ENCODE measurements around the gene DNAH12.

DNAH12 gene

DNA sequence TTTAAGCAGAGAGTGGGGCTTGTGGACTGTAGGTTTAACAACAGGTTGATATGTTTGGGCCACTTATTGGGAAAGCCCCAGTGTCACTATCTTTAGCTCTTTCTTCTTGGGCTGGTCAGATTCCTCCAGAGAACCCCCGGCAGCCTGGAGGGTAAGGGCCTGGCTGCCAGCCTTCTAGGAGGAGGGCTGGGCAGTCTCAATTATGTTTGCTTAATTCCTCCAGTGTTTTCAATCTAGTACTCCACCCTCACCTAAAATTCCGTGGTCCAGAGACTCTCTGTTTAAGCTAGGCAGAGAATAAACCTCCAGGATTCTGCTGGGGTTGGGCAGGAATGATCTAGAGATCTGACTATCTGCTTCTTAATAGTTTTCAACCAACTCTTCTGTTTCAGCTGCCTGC, 256.9 kb downstream of the DNAH12 start:
- Histone ChIP-seq H3K4me3 (ENCODE audit: low read length) (no peak overlapping the region), H3K9ac (ENCODE audit: low read length) (no peak overlapping the region), H3K4me1 (ENCODE audit: control insufficient read depth, insufficient read depth, low read length) (no peaks in the 10 kb centered on the region), H3K27me3 (ENCODE audit: control insufficient read depth, insufficient read depth, low read length) (no peaks in the 10 kb centered on the region), H3K9me3 (ENCODE audit: control insufficient read depth, low read length) (no peaks in the 10 kb centered on the region), H3K36me3 (ENCODE audit: control insufficient read depth, insufficient read depth, low read length) (no peaks in the 10 kb centered on the region)

DNA sequence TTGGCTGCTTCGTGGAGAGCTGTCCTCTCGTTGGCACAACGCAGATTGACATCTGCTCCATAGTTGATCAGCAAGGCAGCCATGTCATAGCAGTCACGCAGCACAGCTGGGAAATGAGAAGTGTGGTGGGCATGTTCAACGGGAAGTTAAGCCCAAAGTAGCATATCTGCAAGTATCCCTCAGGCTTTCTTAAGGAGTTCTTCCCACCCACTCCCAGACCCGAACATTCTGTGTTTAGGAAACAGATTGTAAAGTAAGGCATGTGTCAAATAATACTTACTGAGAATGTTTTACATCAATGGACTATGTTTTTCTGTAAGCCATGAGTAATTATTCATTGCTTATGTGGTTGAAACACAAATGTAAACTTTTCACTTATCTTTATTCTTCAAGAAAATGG, 260.8 kb downstream of the DNAH12 start:
- H3K4me1 ChIP-seq (ENCODE audit: control insufficient read depth, insufficient read depth, low read length): no peaks in the 10 kb centered on the region
- no peaks in the 10 kb centered on the region for H3K9me3 ChIP-seq (ENCODE audit: control insufficient read depth, low read length)
- no peaks in the 10 kb centered on the region for H3K27me3 ChIP-seq (ENCODE audit: control insufficient read depth, insufficient read depth, low read length)
- H3K9ac ChIP-seq (ENCODE audit: low read length): no peak overlapping the region
- H3K4me3 ChIP-seq (ENCODE audit: low read length): no peak overlapping the region
- H3K36me3 ChIP-seq (ENCODE audit: control insufficient read depth, insufficient read depth, low read length): no peaks in the 10 kb centered on the region

DNA sequence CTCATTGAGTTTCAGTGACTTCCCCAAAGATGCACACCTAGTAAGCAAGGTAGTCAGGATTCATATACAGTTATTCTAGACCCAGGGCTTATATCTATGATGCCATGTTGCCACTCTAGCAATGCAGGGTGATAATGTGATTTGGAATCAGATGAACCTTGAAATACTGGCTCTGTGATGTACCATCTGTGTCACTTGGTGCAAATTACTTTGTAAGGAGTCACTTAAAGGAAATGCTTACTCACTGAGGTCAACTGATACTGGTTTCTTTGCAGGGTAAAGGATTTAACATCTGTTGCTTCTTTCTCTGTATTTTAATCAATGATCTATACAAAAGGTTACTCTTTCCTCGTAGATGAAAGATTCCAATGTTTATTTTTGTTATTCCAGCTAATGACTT, 262.4 kb downstream of the DNAH12 start:
- H3K36me3 ChIP-seq (ENCODE audit: control insufficient read depth, insufficient read depth, low read length): no peaks in the 10 kb centered on the region
- H3K4me1 ChIP-seq (ENCODE audit: control insufficient read depth, insufficient read depth, low read length): no peaks in the 10 kb centered on the region
- no peaks in the 10 kb centered on the region for H3K27me3 ChIP-seq (ENCODE audit: control insufficient read depth, insufficient read depth, low read length)
- H3K9ac ChIP-seq (ENCODE audit: low read length): no peak overlapping the region
- H3K9me3 ChIP-seq (ENCODE audit: control insufficient read depth, low read length): no peaks in the 10 kb centered on the region
- H3K4me3 ChIP-seq (ENCODE audit: low read length): no peak overlapping the region

DNA sequence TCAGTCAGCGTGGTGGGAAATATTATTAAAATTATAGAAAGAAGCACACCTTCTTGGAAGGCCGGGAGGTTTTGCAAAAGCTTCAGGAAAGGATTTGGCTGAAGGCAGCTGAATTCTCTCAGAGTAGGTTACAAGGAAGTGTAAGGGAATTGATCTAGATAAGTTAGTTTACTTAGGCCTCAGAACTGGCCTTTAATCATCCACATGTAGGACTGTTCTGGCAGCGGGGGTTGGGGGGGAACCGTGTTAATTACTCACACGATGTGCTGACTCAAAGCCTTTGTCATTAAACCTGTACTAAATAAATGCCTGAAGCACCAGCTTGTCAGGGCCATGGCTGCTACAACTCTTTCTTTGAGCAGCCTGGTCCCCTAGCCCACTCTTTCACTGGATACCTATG, 264.5 kb downstream of the DNAH12 start:
- Histone ChIP-seq H3K9me3 (ENCODE audit: control insufficient read depth, low read length) (no peaks in the 10 kb centered on the region), H3K4me1 (ENCODE audit: control insufficient read depth, insufficient read depth, low read length) (no peaks in the 10 kb centered on the region), H3K4me3 (ENCODE audit: low read length) (no peak overlapping the region), H3K36me3 (ENCODE audit: control insufficient read depth, insufficient read depth, low read length) (no peaks in the 10 kb centered on the region), H3K9ac (ENCODE audit: low read length) (no peak overlapping the region), H3K27me3 (ENCODE audit: control insufficient read depth, insufficient read depth, low read length) (no peaks in the 10 kb centered on the region)

DNA sequence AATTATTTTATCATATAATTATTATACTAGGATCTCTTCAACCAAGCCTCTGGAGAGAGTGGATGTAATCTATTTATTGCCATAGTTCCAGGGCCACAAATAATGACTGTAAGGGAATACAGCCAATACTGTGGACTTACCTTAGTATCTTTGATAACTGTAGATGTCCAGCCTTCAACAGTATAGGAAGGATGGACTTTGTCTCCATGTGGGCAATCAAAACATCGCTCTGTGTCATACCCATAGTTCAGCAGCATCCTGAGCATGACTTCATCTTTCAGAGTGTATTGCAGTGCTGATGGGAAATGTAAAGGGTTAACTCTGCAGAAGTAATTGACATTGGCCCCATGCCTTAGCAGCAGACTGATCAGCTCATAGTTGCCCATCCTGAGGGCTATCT, 265.9 kb downstream of the DNAH12 start:
- Histone ChIP-seq H3K4me3 (ENCODE audit: low read length) (no peak overlapping the region), H3K9me3 (ENCODE audit: control insufficient read depth, low read length) (no peaks in the 10 kb centered on the region), H3K36me3 (ENCODE audit: control insufficient read depth, insufficient read depth, low read length) (no peaks in the 10 kb centered on the region), H3K4me1 (ENCODE audit: control insufficient read depth, insufficient read depth, low read length) (no peaks in the 10 kb centered on the region), H3K9ac (ENCODE audit: low read length) (no peak overlapping the region), H3K27me3 (ENCODE audit: control insufficient read depth, insufficient read depth, low read length) (no peaks in the 10 kb centered on the region)

DNA sequence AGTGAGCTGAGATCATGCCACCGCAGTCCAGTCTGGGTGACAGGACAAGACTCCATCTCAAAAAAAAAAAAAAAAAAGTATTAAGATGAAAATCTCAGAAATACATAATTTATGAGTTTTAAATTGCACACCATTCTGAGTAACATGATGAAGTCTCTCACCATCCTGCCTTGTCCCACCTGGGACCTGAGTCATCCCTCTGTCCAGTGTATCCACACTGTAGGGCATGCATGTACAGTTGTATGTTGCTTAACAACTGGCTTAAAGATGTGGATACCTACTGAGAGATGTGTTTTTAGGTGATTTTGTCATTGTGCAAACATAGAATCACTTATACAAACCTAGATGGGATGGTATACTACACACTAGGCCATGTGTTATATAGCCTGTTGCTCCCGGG, 268.8 kb downstream of the DNAH12 start:
- Histone ChIP-seq H3K4me3 (ENCODE audit: low read length) (no peak overlapping the region), H3K27me3 (ENCODE audit: control insufficient read depth, insufficient read depth, low read length) (no peaks in the 10 kb centered on the region), H3K4me1 (ENCODE audit: control insufficient read depth, insufficient read depth, low read length) (no peaks in the 10 kb centered on the region), H3K9me3 (ENCODE audit: control insufficient read depth, low read length) (no peaks in the 10 kb centered on the region), H3K36me3 (ENCODE audit: control insufficient read depth, insufficient read depth, low read length) (no peaks in the 10 kb centered on the region), H3K9ac (ENCODE audit: low read length) (no peak overlapping the region)

DNA sequence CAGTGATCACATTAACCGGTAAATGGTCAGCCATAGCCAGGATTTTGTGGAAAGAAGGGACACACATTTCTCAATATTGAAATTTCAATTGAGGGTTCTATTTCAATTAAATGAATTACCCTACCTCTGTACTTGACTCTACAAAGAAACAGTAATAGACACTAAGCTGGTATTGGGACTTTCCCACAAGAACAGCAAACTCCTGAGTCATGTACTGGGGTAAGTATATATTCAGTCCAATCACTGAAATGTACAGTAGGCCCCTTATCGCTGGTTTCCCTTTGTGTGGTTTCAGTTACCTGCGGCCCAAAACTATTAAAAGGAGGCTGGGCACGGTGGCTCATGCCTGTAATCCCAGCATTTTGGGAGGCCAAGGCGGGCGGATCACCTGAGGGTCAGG, 269.3 kb downstream of the DNAH12 start:
- Histone ChIP-seq H3K4me1 (ENCODE audit: control insufficient read depth, insufficient read depth, low read length) (no peaks in the 10 kb centered on the region), H3K36me3 (ENCODE audit: control insufficient read depth, insufficient read depth, low read length) (no peaks in the 10 kb centered on the region), H3K27me3 (ENCODE audit: control insufficient read depth, insufficient read depth, low read length) (no peaks in the 10 kb centered on the region), H3K4me3 (ENCODE audit: low read length) (no peak overlapping the region), H3K9me3 (ENCODE audit: control insufficient read depth, low read length) (no peaks in the 10 kb centered on the region), H3K9ac (ENCODE audit: low read length) (no peak overlapping the region)

DNA sequence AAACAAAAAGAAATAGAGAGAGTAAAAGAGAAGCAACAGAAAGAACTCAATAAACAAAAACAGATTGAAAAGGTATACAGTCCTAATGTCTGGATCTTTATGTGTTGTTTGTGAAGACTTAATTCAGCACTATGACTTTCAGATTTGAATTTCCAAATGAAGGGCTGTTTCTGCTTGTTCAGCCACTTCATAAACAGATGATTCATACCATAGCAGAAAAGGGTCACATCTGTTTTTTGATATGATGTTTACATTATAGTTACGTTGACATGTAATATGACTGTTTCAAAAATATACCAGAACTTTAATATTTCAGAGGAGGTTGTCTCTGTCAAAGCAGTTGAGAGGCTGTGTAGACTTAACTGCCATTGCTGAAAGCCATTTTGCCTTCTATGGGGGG, 275.7 kb downstream of the DNAH12 start:
- Histone ChIP-seq H3K9ac (ENCODE audit: low read length) (no peak overlapping the region), H3K9me3 (ENCODE audit: control insufficient read depth, low read length) (no peaks in the 10 kb centered on the region), H3K36me3 (ENCODE audit: control insufficient read depth, insufficient read depth, low read length) (peaks cover 6% of the 10 kb centered on the region), H3K4me3 (ENCODE audit: low read length) (no peak overlapping the region), H3K4me1 (ENCODE audit: control insufficient read depth, insufficient read depth, low read length) (no peaks in the 10 kb centered on the region), H3K27me3 (ENCODE audit: control insufficient read depth, insufficient read depth, low read length) (no peaks in the 10 kb centered on the region)

DNA sequence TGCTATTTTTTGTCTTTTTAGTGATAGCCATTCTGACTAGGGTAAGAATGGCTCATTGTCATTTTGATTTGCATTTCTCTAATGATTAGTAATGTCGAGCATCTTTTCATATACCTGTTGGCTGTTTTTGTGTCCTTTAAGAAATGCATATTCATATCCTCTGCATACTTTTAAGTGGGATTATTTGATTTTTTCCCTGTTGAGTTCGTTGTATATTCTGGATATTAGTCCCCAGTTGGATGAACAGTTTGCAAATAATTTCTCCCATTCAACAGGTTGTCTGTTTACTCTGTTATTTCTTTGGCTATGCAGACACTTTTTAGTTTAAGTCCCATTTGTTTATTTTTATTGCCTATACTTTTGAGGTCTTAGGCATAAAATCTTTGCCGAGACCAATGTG, 282.2 kb downstream of the DNAH12 start:
- H3K9me3 ChIP-seq (ENCODE audit: control insufficient read depth, low read length): no peaks in the 10 kb centered on the region
- H3K36me3 ChIP-seq (ENCODE audit: control insufficient read depth, insufficient read depth, low read length): peaks cover 6% of the 10 kb centered on the region
- H3K4me1 ChIP-seq (ENCODE audit: control insufficient read depth, insufficient read depth, low read length): no peaks in the 10 kb centered on the region
- H3K9ac ChIP-seq (ENCODE audit: low read length): no peak overlapping the region
- no peak overlapping the region for H3K4me3 ChIP-seq (ENCODE audit: low read length)
- H3K27me3 ChIP-seq (ENCODE audit: control insufficient read depth, insufficient read depth, low read length): no peaks in the 10 kb centered on the region

DNA sequence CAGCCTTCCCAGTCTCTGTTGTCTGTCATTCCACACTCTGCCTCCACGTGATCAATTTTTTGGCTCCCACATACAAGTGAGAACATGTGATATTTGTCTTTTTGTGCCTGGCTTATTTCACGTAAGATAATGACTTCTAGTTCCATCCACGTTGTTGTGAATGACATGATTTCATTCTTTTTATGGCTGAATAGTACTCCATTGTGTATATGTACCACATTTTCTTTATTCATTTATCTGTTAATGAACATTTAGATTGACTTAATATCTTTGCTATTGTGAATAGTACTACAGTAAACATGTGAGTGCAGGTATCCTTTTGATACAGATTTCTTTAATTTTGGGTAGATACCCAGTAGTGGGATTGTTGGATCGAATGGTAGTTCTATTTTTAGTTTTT, 283.0 kb downstream of the DNAH12 start:
- no peaks in the 10 kb centered on the region for H3K9me3 ChIP-seq (ENCODE audit: control insufficient read depth, low read length)
- no peaks in the 10 kb centered on the region for H3K4me1 ChIP-seq (ENCODE audit: control insufficient read depth, insufficient read depth, low read length)
- H3K9ac ChIP-seq (ENCODE audit: low read length): no peak overlapping the region
- no peaks in the 10 kb centered on the region for H3K27me3 ChIP-seq (ENCODE audit: control insufficient read depth, insufficient read depth, low read length)
- no peak overlapping the region for H3K4me3 ChIP-seq (ENCODE audit: low read length)
- H3K36me3 ChIP-seq (ENCODE audit: control insufficient read depth, insufficient read depth, low read length): peaks cover 6% of the 10 kb centered on the region

DNA sequence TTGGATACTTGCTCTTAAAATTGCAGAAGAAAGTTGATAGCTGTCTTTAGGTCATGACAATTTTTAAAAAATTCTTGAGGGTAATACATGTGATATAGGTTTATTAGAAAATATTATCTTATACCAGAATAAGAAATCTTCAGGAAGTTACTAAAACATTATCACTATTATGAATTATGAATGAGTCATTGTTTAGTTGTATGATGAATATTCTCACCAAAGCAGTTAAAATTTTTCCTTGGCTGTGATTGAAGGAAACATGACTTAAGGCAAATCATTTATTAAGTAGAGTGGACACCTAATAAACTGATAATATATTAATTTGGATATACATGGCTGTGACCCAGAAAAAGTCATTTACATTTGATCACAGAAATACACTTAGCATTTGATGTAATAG, 286.5 kb downstream of the DNAH12 start:
- no peaks in the 10 kb centered on the region for H3K4me1 ChIP-seq (ENCODE audit: control insufficient read depth, insufficient read depth, low read length)
- peaks cover 6% of the 10 kb centered on the region for H3K36me3 ChIP-seq (ENCODE audit: control insufficient read depth, insufficient read depth, low read length)
- H3K9ac ChIP-seq (ENCODE audit: low read length): no peak overlapping the region
- H3K27me3 ChIP-seq (ENCODE audit: control insufficient read depth, insufficient read depth, low read length): no peaks in the 10 kb centered on the region
- no peaks in the 10 kb centered on the region for H3K9me3 ChIP-seq (ENCODE audit: control insufficient read depth, low read length)
- H3K4me3 ChIP-seq (ENCODE audit: low read length): no peak overlapping the region

DNA sequence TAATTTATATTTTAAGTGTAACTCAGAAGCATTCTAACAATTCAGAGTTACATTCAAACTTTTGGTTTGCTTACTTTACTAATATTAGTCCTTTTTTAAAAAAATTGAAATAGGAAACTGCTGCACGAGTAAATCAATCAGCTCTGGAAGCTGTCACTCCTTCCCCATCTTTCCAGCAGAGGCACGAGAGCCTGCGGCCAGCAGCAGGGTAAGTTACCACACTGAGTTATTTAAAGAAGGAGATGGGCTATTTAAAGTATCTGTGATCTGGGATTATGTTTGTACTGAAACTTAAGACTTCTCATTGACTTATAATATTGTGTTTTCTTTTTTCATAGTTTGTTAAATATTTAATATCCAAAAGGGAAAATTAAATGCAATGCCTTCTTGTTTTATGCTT, 287.3 kb downstream of the DNAH12 start:
- no peaks in the 10 kb centered on the region for H3K27me3 ChIP-seq (ENCODE audit: control insufficient read depth, insufficient read depth, low read length)
- H3K9ac ChIP-seq (ENCODE audit: low read length): no peak overlapping the region
- H3K36me3 ChIP-seq (ENCODE audit: control insufficient read depth, insufficient read depth, low read length): peaks cover 6% of the 10 kb centered on the region
- no peaks in the 10 kb centered on the region for H3K9me3 ChIP-seq (ENCODE audit: control insufficient read depth, low read length)
- H3K4me1 ChIP-seq (ENCODE audit: control insufficient read depth, insufficient read depth, low read length): no peaks in the 10 kb centered on the region
- H3K4me3 ChIP-seq (ENCODE audit: low read length): no peak overlapping the region

DNA sequence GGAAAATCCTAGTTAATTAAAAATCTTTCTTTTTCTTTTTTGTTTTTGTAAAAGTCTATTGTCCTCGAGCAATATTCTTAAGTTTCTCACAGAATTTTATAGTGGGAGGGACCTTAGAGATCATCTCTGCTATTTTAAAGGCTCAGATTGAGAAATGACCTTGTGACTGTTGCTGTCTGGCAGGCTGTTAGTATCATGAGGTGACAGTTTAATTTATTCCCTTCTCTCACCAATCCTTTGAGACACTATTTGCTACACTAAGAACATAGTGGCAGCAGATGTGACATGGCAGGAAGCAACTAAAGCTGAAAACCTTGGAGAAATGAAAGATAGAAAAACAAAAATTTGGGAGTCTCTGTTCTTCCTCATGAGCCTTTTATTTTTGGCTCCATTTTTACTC, 291.7 kb downstream of the DNAH12 start:
- Histone ChIP-seq H3K36me3 (ENCODE audit: control insufficient read depth, insufficient read depth, low read length) (no peaks in the 10 kb centered on the region), H3K4me3 (ENCODE audit: low read length) (no peak overlapping the region)

More for the DNA sequence above, 291.7 kb downstream of the DNAH12 start:
- Histone ChIP-seq H3K27me3 (ENCODE audit: control insufficient read depth, insufficient read depth, low read length) (no peaks in the 10 kb centered on the region), H3K9me3 (ENCODE audit: control insufficient read depth, low read length) (no peaks in the 10 kb centered on the region), H3K9ac (ENCODE audit: low read length) (no peak overlapping the region), H3K4me1 (ENCODE audit: control insufficient read depth, insufficient read depth, low read length) (no peaks in the 10 kb centered on the region)
